Uterus (tissue), 2 donors: ENCODE measurements around the gene PLA2G4C.
"Not testable (repeated sequence)": the region's sequence is repeated elsewhere in the genome, so short reads cannot be mapped to it uniquely, and the experiment has no call there.

Experiments used
- CTCF ChIP-seq, 4 experiments: fragments of 200-600 bp in 2 of 4; fragments of 450-650 bp in 2 of 4; sonication (generic) in 2 of 4; IDR thresholded peaks; one replicate each; pipeline ENCODE4 v1.5.1; 2016 to 2019; ENCODE audit warnings: antibody characterized with exemption in 4 of 4, mild to moderate bottlenecking in 2 of 4, moderate library complexity in 1 of 4
- POLR2A ChIP-seq, 2 donors: fragments of 450-650 bp; IDR thresholded peaks; one replicate each; pipeline ENCODE4 v1.6.1; 2016; ENCODE audit warnings: antibody characterized with exemption in 2 of 2, mild to moderate bottlenecking in 1 of 2, moderate library complexity in 1 of 2

GRCh38 chr19:48088991-48089390, 21.6 kb downstream of the PLA2G4C start:
- TF ChIP-seq CTCF, POLR2A (IDR thresholded peaks at IDR 0.05): not testable (repeated sequence)
